ENCODE results near the gene IDH3B.

IDH3B gene

DNA sequence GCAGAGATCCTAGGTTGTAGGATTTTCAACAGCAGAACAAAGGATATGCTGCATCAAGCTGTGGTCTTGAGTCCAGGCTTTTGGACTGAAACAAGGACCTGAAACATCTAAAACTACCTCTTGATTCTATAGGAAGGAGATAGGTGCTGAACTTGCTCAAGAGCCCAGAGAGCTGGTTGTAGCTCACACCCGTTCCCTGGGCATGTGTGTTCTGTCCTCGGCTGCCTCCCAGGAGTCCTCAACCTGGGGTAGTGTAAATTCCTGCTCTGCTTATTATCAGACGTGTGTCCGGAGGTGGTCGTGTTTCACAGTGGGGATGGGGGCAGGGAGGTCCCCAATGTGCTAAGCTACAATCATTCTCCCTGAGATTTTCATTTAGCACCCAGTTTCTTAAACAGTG lies 6.8 kb downstream of the IDH3B start:
- DNase-seq (ENCODE audit: low read depth, low spot score), result no peak

DNA sequence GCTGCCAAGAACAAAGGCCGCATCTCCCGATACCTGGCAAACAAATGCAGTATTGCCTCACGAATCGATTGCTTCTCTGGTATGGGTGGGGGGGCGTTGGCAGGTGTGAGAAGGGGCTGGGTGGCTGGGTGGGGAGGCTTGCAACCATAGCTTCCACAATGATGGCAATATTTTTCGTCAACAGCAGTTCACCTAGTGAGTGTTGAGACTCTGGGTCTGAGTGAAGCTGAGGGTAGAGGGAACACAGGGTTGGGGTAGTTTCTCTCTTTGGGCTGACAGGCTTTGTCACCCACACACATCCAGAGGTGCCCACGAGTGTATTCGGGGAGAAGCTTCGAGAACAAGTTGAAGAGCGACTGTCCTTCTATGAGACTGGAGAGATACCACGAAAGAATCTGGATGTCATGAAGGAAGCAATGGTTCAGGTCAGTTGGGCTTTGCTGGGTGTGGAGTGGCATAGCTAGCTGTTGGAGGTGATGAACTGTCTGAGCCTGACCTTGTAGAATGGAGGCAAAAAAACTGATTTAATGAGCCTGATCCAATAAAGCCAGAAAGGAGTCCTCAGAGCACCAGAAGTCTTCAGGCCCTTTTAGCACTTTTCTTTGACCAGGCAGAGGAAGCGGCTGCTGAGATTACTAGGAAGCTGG lies 7.4 kb downstream of the IDH3B start:
- DNase-seq (ENCODE audit: low read depth, low spot score), result no peak

DNA sequence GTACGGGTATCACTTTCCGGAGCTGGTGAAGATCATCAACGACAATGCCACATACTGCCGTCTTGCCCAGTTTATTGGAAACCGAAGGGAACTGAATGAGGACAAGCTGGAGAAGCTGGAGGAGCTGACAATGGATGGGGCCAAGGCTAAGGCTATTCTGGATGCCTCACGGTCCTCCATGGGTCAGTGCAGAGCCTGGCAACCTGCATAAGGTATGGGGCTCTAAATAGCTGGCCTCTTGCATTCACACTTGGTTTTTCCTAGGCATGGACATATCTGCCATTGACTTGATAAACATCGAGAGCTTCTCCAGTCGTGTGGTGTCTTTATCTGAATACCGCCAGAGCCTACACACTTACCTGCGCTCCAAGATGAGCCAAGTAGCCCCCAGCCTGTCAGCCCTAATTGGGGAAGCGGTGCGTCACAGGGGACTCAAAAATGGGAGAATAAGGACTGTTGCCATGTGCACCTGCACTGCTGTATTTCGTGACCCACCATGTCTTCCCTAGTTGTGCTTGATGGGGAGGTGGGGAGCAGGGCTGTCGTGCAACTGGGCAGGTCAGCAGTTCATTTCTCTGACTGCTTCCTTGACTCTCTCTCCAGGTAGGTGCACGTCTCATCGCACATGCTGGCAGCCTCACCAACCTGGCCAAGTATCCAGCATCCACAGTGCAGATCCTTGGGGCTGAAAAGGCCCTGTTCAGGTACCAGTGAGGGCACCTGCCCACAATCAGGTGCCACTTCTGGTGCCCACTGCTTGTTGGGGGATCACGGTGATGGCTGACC lies 8.5 kb downstream of the IDH3B start:
- no peak for DNase-seq (ENCODE audit: low read depth, low spot score)

DNA sequence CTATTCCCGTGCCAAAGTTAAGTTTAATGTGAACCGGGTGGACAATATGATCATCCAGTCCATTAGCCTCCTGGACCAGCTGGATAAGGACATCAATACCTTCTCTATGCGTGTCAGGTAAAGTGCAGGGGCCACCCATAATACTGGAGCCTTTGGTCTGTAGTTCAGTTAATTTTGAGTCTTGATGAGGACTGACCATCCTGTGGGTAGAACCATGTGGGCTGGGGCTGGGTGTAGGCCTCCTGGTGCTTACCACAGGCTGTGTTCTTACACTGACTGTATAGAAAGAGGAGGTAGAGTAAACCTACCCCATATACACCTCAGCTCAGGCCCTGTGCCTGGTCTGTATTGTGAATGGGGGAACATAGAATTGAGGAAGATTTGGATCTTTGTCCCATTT lies 9.2 kb downstream of the IDH3B start:
- DNase-seq (ENCODE audit: low read depth, low spot score), result no peak

- no peak for DNase-seq (ENCODE audit: low read depth, low spot score)
Observed at GRCh38 chr20:2654384-2654822, 9.6 kb downstream of the IDH3B start.

- DNase-seq (ENCODE audit: low read depth, low spot score), result no peak
Observed at GRCh38 chr20:2653556-2654383, 10.2 kb downstream of the IDH3B start.

DNA sequence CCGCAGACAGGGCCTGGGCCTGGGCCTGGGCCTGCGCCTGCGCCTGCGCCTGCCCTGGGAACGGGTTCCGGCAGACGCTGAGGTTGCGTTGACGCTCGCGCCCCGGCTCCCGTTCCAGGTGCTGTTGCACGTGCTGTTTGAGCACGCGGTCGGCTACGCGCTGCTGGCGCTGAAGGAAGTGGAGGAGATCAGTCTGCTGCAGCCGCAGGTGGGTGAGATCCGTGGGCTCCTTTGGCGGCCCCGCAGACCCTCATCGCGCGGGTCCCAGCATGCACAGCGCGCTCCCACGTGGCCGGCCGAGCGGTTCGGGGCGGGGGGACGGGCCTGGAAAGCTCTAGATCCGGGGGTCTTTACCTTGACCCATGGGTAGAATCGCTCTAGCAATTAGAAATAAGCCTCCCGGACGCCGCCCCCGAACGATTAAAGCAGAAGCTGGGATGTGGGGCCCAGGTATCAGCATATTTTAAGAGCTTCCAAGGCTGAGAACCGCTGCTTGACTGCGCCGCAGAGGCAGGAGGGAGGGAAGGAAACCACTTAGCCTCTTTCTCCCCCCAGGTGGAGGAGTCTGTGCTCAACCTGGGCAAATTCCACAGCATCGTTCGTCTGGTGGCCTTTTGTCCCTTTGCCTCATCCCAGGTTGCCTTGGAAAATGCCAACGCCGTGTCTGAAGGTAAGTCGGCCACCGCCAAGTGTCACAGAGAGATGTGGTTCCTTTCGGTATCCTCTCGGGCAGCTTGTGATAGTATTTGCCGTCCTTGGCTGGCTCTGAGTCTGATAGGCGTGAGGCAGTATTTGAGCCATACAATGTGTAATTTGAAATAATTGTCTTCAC lies 11.1 kb downstream of the IDH3B start:
- no peak for DNase-seq (ENCODE audit: low read depth, low spot score)

GRCh38 chr20:2651772-2652723 lies 12.0 kb downstream of the IDH3B start, which contains the start of gene NOP56:
NOP56 (plus strand) TSS chr20:2652632; CDS start chr20:2652661, 29 bp downstream.
- no peak for DNase-seq (ENCODE audit: low read depth, low spot score)

DNA sequence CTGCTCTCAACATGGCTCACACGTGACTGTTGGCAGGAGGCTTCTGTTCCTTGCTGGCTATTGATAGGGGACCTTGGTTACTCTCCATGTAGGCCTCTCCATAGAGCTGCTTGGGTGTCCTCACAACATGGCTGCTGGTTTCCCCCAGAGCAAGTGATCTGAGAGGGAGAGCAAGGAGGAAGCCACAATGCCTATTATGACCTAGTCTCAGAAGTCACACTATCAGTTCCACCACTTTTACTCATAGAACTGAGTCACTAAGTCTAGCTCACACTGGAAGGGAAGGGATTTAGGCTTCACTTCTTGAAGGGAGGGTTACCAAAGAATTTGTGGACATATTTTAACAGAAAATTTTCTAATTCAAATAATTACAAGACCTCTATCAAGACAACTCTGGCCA lies 20.3 kb downstream of the IDH3B start:
- DNase-seq (ENCODE audit: low read depth, low spot score), result no peak

DNA sequence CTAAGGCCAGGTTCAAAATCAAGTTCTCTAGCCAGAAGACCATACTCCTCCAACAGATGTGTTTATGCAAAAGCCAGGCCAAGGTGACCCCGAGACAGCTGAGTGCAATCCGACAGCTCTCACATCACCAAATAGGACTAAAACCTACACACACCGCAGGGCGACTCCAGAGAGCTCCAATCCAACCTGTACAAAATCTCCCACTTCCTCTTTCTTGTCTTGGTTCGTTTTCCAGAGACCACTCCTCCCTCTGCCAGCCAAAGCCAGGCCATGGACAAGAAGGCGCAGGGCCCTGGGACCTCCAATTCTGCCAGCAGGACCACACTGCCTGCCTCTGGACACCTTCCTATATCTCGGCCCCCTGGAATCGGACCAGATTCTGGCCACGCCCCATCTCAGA lies 23.1 kb downstream of the IDH3B start:
- DNase-seq (ENCODE audit: low read depth, low spot score), result no peak

GRCh38 chr20:2640260-2640659 lies 23.8 kb downstream of the IDH3B start:
- no peak for DNase-seq (ENCODE audit: low read depth, low spot score)

DNA sequence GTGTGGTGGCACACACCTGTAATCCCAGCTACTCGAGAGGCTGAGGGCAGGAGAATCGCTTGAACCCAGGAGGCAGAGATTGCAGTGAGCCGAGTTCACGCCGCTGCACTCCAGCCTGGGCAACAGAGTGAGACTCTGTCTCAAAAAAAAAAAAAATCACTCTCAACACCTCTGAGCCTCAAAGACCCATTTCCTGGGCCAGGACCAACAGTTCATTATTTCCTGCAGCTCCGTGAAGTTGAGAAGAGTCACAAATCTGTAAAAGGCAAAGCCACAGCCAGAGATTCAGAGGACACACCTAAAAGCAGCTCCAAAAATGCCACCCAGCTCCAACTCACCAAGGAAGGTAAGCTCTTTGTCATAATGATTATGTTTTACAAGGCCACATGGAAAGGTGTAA lies 26.8 kb downstream of the IDH3B start:
- no peak for DNase-seq (ENCODE audit: low read depth, low spot score)

DNA sequence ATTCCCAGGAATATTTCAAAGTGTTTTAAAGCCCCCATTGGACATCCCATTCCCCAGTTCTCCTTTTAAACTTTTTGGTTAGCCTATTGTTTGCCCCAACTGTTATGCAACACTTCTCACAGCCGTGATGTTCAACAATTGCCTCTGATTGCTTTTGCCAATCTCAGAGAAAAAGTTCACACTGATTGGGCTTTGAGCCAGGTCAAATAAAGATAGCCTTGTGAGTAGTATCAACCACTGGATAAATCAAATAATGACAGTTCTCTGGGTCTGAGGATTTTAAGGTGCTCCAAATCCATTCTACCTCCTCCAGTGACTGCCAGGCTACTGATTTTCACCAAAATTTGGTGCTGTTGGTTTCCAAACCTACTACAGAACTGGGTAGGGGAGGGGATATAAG lies 30.6 kb downstream of the IDH3B start:
- no peak for DNase-seq (ENCODE audit: low read depth, low spot score)

- DNase-seq (ENCODE audit: low read depth, low spot score), result no peak
Observed at GRCh38 chr20:2631228-2631627, 32.8 kb downstream of the IDH3B start.

- no peak for DNase-seq (ENCODE audit: low read depth, low spot score)
Observed at GRCh38 chr20:2626853-2627541, 37.0 kb downstream of the IDH3B start.

GRCh38 chr20:2625062-2625461 lies 39.0 kb downstream of the IDH3B start:
- DNase-seq (ENCODE audit: low read depth, low spot score), result no peak

DNA sequence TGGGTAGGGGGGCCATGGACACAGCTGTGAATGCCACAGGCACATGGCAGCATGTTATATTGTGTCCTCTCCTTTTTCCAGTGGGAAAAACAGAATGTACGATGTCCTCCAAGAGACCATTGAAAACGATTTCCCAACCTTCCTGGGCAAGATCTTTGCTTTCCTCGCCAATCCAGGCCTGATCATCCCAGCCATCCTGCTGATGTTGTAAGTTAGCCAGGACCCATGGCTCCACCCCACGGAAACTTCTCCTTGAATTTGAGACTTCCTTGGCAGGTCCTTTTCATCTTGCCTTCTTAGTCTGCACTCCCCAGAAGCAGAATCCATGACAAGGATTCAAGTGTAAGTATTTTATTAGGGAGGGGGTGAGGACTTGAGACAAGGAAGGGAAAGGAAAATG lies 39.8 kb downstream of the IDH3B start:
- DNase-seq (ENCODE audit: low read depth, low spot score), result no peak

GRCh38 chr20:2619961-2620595 lies 43.9 kb downstream of the IDH3B start:
- DNase-seq (ENCODE audit: low read depth, low spot score), result no peak

- DNase-seq (ENCODE audit: low read depth, low spot score), result no peak
Observed at GRCh38 chr20:2619337-2619736, 44.7 kb downstream of the IDH3B start.

All from iPS DF 19.7 (cell line).